GM12878 (cell line): ENCODE data around the gene GPSM3. TPM values are rescaled to one million over a fixed set of nuclear protein-coding genes. Genes with fewer than 3 reads are reported as not detected.

Experiments used
- ATAC-seq: fragments of 200-7000 bp; cut with Tn5 transposase; 3 replicates; pipeline ENCODE4 v1.9.1; 2020; ENCODE audit warnings: mild to moderate bottlenecking, moderate library complexity
- BruUV-seq: library from RNA; stranded (reverse); fragments of 400-500 nt; replicated peaks from 2 replicates; lab custom pipeline; 2021; lab: Mats Ljungman, UMichigan
- CTCF ChIA-PET: fragments of 300-600 bp; sonication (Branson Sonifier 250); formaldehyde crosslinking; extraction: SDS; loops from one replicate; lab custom pipeline; 2021; ENCODE audit warnings: inconsistent platforms; lab: Yijun Ruan, JAX
- POLR2A ChIA-PET: fragments of 350-600 bp; formaldehyde crosslinking; extraction: SDS; loops from one replicate; lab custom pipeline; 2021; ENCODE audit warnings: inconsistent platforms; lab: Charles Lee
- RAD21 ChIA-PET: fragments of 300-600 bp; sonication (Branson Sonifier 250); formaldehyde crosslinking; loops from one replicate; lab custom pipeline; 2023; ENCODE audit warnings: antibody characterized with exemption; ENCODE audit not compliant: unreplicated experiment; lab: Charles Lee
- SMC1A ChIA-PET: fragments of 300-600 bp; sonication (Branson Sonifier 250); formaldehyde crosslinking; loops from one replicate; lab custom pipeline; 2023; ENCODE audit not compliant: unreplicated experiment, uncharacterized antibody; lab: Charles Lee
- DNase-seq: peaks from one replicate; pipeline ENCODE4 v3.0.0-alpha.2; 2011; ENCODE audit warnings: low read depth, low spot score
- FAIRE-seq: peaks from 3 replicates; lab custom pipeline; 2011; peaks lifted over from hg19 to GRCh38; lab: Jason Lieb, UNC
- H2AFZ ChIP-seq: 2 replicates; pipeline ENCODE4 v1.6.0; 2011; ENCODE audit warnings: low read depth, low read length, control low read depth; ENCODE audit not compliant: control insufficient read depth
- H3K27ac ChIP-seq: 2 replicates; pipeline ENCODE4 v1.5.1; 2011; ENCODE audit warnings: control low read depth; ENCODE audit not compliant: control insufficient read depth, insufficient read depth
- H3K27me3 ChIP-seq, 2 experiments: replicated peaks in 1 of 2; 2 replicates each; pipeline versions ENCODE4 v1.6.0 to v1.6.1; 2011; ENCODE audit warnings: low read length in 1 of 2; ENCODE audit not compliant: control insufficient read depth in 2 of 2, insufficient read depth in 2 of 2
- H3K36me3 ChIP-seq, 2 experiments: 2 replicates each; pipeline ENCODE4 v1.5.1; 2011; ENCODE audit warnings: low read length in 1 of 2; ENCODE audit not compliant: control insufficient read depth in 2 of 2, insufficient read depth in 2 of 2
- H3K4me1 ChIP-seq: 2 replicates; pipeline ENCODE4 v1.6.1; 2011; ENCODE audit warnings: mild to moderate bottlenecking, low read length, moderate library complexity, mixed read lengths; ENCODE audit not compliant: control insufficient read depth, insufficient read depth
- H3K4me2 ChIP-seq: 2 replicates; pipeline ENCODE4 v1.6.0; 2011; ENCODE audit warnings: control low read depth; ENCODE audit not compliant: control insufficient read depth, insufficient read depth
- H3K4me3 ChIP-seq: fragments of 200-600 bp; sonication (generic); 2 replicates; pipeline ENCODE4 v1.5.1; 2016
- H3K79me2 ChIP-seq: 2 replicates; pipeline ENCODE4 v1.6.0; 2011; ENCODE audit warnings: low read length; ENCODE audit not compliant: control insufficient read depth, insufficient read depth
- H3K9ac ChIP-seq: 2 replicates; pipeline ENCODE4 v1.8.0; 2011; ENCODE audit warnings: low read length, control low read depth, mixed read lengths; ENCODE audit not compliant: control insufficient read depth, insufficient read depth
- H3K9me3 ChIP-seq: replicated peaks from 3 replicates; pipeline ENCODE4 v1.5.1; 2011; ENCODE audit warnings: mild to moderate bottlenecking, low read length; ENCODE audit not compliant: control insufficient read depth, insufficient read depth
- H4K20me1 ChIP-seq: 2 replicates; pipeline ENCODE4 v1.6.0; 2011; ENCODE audit not compliant: control insufficient read depth, insufficient read depth
- BRCA1 ChIP-seq: IDR thresholded peaks from 2 replicates; pipeline ENCODE4 v1.6.1; 2011; ENCODE audit warnings: low read depth, low read length, improper control_type of control experiment
- CHD1 ChIP-seq: IDR thresholded peaks from 2 replicates; pipeline ENCODE4 v1.6.1; 2012; ENCODE audit warnings: low read depth, low read length, improper control_type of control experiment
- EED ChIP-seq: sonication (generic); IDR thresholded peaks from 2 replicates; pipeline ENCODE4 v1.6.1; 2016; ENCODE audit warnings: antibody characterized with exemption, low read depth
- ETV6 ChIP-seq, 2 experiments: fragments of 450-650 bp in 1 of 2; IDR thresholded peaks in 1 of 2; conservative IDR thresholded peaks in 1 of 2; 2 replicates each; pipeline ENCODE4 v1.6.1; 2014; ENCODE audit warnings: antibody characterized with exemption in 1 of 2, borderline replicate concordance in 1 of 2, low read depth in 1 of 2, mild to moderate bottlenecking in 1 of 2, moderate library complexity in 1 of 2
- HCFC1 ChIP-seq: fragments of 150-350 bp; IDR thresholded peaks from 2 replicates; pipeline ENCODE4 v1.6.1; 2014; ENCODE audit warnings: low read length
- MTA3 ChIP-seq: IDR thresholded peaks from 2 replicates; pipeline ENCODE4 v1.6.1; 2012; ENCODE audit warnings: low read length, inconsistent platforms, borderline replicate concordance
- RCOR1 ChIP-seq: conservative IDR thresholded peaks from 2 replicates; pipeline ENCODE4 v1.6.1; 2012; ENCODE audit warnings: low read depth, low read length, improper control_type of control experiment
- SMC3 ChIP-seq: IDR thresholded peaks from 2 replicates; pipeline ENCODE4 v1.6.1; 2011; ENCODE audit warnings: low read length, improper control_type of control experiment, borderline replicate concordance
- ZNF207 ChIP-seq: fragments of 450-650 bp; IDR thresholded peaks from 2 replicates; pipeline ENCODE4 v1.6.1; 2014; ENCODE audit warnings: antibody characterized with exemption, mild to moderate bottlenecking, borderline replicate concordance
- ZNF274 ChIP-seq: IDR thresholded peaks from one replicate; pipeline ENCODE4 v1.8.0; 2011; ENCODE audit not compliant: insufficient read length, insufficient read depth
- ZZZ3 ChIP-seq: IDR thresholded peaks from 2 replicates; pipeline ENCODE4 v1.6.1; 2011; ENCODE audit warnings: low read depth; ENCODE audit not compliant: control insufficient read depth, insufficient read length
- WGBS: methylation state at CpG from one replicate; pipeline ENCODE4 v1.1.6; 2016; ENCODE audit warnings: low lambda C conversion rate; ENCODE audit not compliant: insufficient replicate concordance, insufficient coverage; ENCODE audit errors: missing lambda C conversion rate; 5-methylcytosine and 5-hydroxymethylcytosine counted together
- in situ Hi-C: fragments of 300-500 bp; cut with MboI; formaldehyde crosslinking; loops from 9 replicates; pipeline ENCODE4 v1.14.3; 2018; ENCODE audit warnings: mixed read lengths
- intact Hi-C: fragments of 100-400 bp; cut with micrococcal nuclease; formaldehyde crosslinking; loops from one replicate; pipeline ENCODE4 v1.14.2; 2022; ENCODE audit not compliant: unreplicated experiment
- polyA plus RNA-seq, 11 experiments: library from polyadenylated mRNA; depleted of rRNA in 4 of 11; unstranded in 6 of 11; stranded (reverse) in 5 of 11; fragments of >200 nt; fragmentation: Nextera tagmentation in 4 of 11; fragmentation: Illumina TruSeq in 1 of 11; extraction: Ambion mirVana in 4 of 11; extraction: Trizol in 1 of 11; gene quantifications; 1 replicate in 1 of 11; 2 replicates in 10 of 11; pipeline versions ENCODE4 v1.2.1 to v1.2.3, GENCODE V29; 2011 to 2016; ENCODE audit warnings: inconsistent platforms in 2 of 11, missing spikeins in 2 of 11, low read depth in 1 of 11
- total RNA-seq, 4 experiments: library from RNA; depleted of rRNA in 3 of 4; stranded (reverse); fragments of >200 nt in 3 of 4; fragmentation: Illumina TruSeq in 1 of 4; extraction: Trizol in 1 of 4; gene quantifications; 2 replicates each; pipeline versions ENCODE4 v1.2.1 to v1.2.3, GENCODE V29; 2013 to 2021
- TF ChIP-seq, protein P1 (sequence below): IDR thresholded peaks from 2 replicates; pipeline ENCODE4 v1.6.1; 2012; ENCODE audit warnings: low read depth, low read length, improper control_type of control experiment
- TF ChIP-seq, protein P2 (sequence below): IDR thresholded peaks from 2 replicates; pipeline ENCODE4 v1.6.1; 2011; ENCODE audit warnings: borderline replicate concordance, low read depth, mild to moderate bottlenecking, moderate library complexity, low read length; ENCODE audit not compliant: insufficient read depth, poor library complexity, severe bottlenecking

The GPSM3 gene
- total and polyA plus RNA-seq, 10 of the 15 experiments (the other 5 are each of a cell fraction or from before 2014, with no cell fraction given): 22.0 to 137 (median 113) TPM

DNA sequence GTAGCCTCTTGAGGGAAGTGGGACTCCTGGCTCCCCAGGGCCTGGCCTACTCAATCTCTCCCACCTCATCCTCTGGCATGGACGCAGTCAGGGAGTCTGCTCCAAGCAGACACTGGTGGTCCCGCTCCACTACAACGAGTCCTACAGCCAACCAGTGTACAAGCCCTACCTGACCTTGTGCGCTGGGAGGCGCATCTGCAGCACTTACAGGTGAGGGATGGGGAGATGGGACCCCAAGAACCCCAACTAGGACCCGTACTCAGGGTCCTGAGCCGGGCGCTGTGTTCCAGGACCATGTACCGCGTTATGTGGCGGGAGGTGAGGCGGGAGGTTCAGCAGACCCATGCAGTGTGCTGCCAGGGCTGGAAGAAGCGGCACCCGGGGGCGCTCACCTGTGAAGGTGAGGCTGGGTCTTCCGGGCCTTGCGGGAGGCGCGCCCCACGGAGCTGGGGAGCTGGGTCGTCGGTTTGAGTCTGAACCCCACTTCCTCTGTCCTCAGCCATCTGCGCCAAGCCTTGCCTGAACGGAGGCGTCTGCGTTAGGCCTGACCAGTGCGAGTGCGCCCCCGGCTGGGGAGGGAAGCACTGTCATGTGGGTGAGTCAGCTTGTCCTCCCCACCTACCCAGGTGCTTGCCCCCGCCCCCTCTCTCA, 25.9 kb downstream of the GPSM3 start:
- H4K20me1 ChIP-seq: no peaks in the 10 kb centered on the region; the same call in 1 of the 2 replicates
- H3K9ac ChIP-seq: no peak overlapping the region
- BruUV-seq: no TSS peak
- H3K79me2 ChIP-seq: no peaks in the 10 kb centered on the region
- no peaks in the 10 kb centered on the region for H3K4me1 ChIP-seq
- CTCF ChIA-PET: no interaction called here
- no peak overlapping the region for H3K27ac ChIP-seq
- H3K36me3 ChIP-seq: peaks cover 0 to 3% of the 10 kb centered on the region in 2 experiments; a peak in 1 of 4 replicates
- no peaks in the 10 kb centered on the region for H3K9me3 ChIP-seq
- RAD21 ChIA-PET: no interaction called here
- POLR2A ChIA-PET: no interaction called here
- 91% methylated on average over 29 of the region's 30 CpGs for WGBS
- SMC1A ChIA-PET: no interaction called here
- H3K4me3 ChIP-seq: no peak overlapping the region
- intact Hi-C loops (no loop called here), in situ Hi-C loops (no loop called here)
- H3K4me2 ChIP-seq: no peak overlapping the region
- H3K27me3 ChIP-seq: no peaks in the 10 kb centered on the region
- ATAC-seq (no peak), DNase-seq (no peak), FAIRE-seq (no peak)
- no peak overlapping the region for H2AFZ ChIP-seq
- no peak for TF ChIP-seq EED
- no peak for TF ChIP-seq ZNF207

DNA sequence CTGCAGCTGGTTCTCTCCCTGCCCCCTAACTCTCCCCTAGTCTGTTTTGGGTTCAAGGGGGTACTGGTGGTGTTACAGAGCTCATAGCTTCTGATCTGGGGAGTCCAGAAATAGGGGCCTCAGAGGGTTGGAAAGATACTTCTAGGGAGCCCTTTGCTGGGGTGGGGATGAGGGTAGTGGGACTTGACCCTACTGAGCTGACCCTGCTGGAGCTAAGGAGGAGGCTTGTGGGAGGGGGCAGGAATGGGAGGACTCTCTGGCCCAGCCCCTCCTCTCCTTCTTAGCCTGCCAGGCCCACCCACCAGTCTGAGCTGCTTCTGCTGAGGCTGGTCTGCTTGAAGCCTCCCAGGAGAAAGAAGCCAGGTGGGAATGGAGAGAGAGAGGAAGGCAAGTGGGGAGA, 28.1 kb downstream of the GPSM3 start, which contains the start of gene EGFL8:
Gene EGFL8 (plus strand): TSS at position 301 of the 400 bp plus-strand sequence. CDS start 1,571 bp downstream, outside the sequence.
- BruUV-seq: no TSS peak
- no peak for ATAC-seq
- DNase-seq: no peak
- Histone ChIP-seq H4K20me1 (no peaks in the 10 kb centered on the region; the same call in 1 of the 2 replicates), H3K4me2 (no peak within 1 kb of the TSS), H2AFZ (no peak within 1 kb of the TSS), H3K4me1 (no peaks in the 10 kb centered on the region), H3K27me3 (no peaks in the 10 kb centered on the region), H3K4me3 (no peak within 1 kb of the TSS), H3K9ac (no peak within 1 kb of the TSS), H3K9me3 (no peaks in the 10 kb centered on the region), H3K36me3 (peaks cover 0 to 3% of the 10 kb centered on the region in 2 experiments; a peak in 1 of 4 replicates), H3K27ac (no peak within 1 kb of the TSS), H3K79me2 (no peaks in the 10 kb centered on the region)
- intact Hi-C loops: no loop called here
- in situ Hi-C loops: no loop called here
- POLR2A ChIA-PET: interaction anchor here (0.7 to 0.9 kb wide), 2 partner anchors 26 to 31 kb away, joined by 3 read pairs; partner anchors contain the start of gene PBX2
- CTCF ChIA-PET: interaction anchor here (1.1 to 1.2 kb wide), 2 partner anchors 18 to 31 kb away, joined by 3 to 4 read pairs; no protein-coding TSS in a partner anchor
- FAIRE-seq: no peak
- RAD21 ChIA-PET: interaction anchor here (1.1 kb wide), 1 partner anchor 31 kb away, joined by 5 read pairs; no protein-coding TSS in a partner anchor
- SMC1A ChIA-PET: interaction anchor here (0.8 to 0.9 kb wide), 2 partner anchors 46 to 91 kb away, joined by 3 read pairs; no protein-coding TSS in a partner anchor
- TF ChIP-seq MTA3: no peak
- no peak for TF ChIP-seq SMC3
- TF ChIP-seq, protein P1, sequence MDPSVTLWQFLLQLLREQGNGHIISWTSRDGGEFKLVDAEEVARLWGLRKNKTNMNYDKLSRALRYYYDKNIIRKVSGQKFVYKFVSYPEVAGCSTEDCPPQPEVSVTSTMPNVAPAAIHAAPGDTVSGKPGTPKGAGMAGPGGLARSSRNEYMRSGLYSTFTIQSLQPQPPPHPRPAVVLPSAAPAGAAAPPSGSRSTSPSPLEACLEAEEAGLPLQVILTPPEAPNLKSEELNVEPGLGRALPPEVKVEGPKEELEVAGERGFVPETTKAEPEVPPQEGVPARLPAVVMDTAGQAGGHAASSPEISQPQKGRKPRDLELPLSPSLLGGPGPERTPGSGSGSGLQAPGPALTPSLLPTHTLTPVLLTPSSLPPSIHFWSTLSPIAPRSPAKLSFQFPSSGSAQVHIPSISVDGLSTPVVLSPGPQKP: no peak
- TF ChIP-seq ZNF207: no peak
- TF ChIP-seq ZNF274: no peak
- TF ChIP-seq RCOR1: no peak
- no peak for TF ChIP-seq HCFC1
- TF ChIP-seq CHD1: no peak
- TF ChIP-seq, protein P2, sequence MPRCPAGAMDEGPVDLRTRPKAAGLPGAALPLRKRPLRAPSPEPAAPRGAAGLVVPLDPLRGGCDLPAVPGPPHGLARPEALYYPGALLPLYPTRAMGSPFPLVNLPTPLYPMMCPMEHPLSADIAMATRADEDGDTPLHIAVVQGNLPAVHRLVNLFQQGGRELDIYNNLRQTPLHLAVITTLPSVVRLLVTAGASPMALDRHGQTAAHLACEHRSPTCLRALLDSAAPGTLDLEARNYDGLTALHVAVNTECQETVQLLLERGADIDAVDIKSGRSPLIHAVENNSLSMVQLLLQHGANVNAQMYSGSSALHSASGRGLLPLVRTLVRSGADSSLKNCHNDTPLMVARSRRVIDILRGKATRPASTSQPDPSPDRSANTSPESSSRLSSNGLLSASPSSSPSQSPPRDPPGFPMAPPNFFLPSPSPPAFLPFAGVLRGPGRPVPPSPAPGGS: no peak
- no peak for TF ChIP-seq ZZZ3
- no peak for TF ChIP-seq ETV6 (conservative IDR thresholded peaks at IDR 0.05 in 1 of 2, IDR thresholded peaks at IDR 0.05 in 1 of 2; ENCODE audit: borderline replicate concordance in 1 of 2, low read depth in 1 of 2)
- TF ChIP-seq BRCA1: no peak
